ENCODE data around the gene BSPRY. TPM values are rescaled to one million over a fixed set of nuclear protein-coding genes. Genes with fewer than 3 reads are reported as not detected.
"Not testable (repeated sequence)": the region's sequence is repeated elsewhere in the genome, so short reads cannot be mapped to it uniquely, and the experiment has no call there.

Gene BSPRY
- total RNA-seq, 1 donor from 2014 or later = 1.3 TPM

GRCh38 chr9:113380869-113381378 is 31.6 kb downstream of the BSPRY start:
- Mint-ChIP-seq H3K4me1 (peaks cover 19% of the 10 kb centered on the region), H3K27ac (peak overlapping the region; percentile 59), H3K9me3 (no peaks in the 10 kb centered on the region), H3K36me3 (ENCODE audit: low read depth) (peaks cover 2% of the 10 kb centered on the region), H3K4me3 (peak overlapping the region; percentile 3), H3K27me3 (no peaks in the 10 kb centered on the region)
- ATAC-seq (ENCODE audit: low read depth) = peak; percentile 35
- intact Hi-C loops (cut with micrococcal nuclease) = loop anchor here (1.0 kb wide), 1 partner anchor 20 kb away; the partner anchor contains the start of gene ALAD
- POLR2A ChIA-PET = no interaction called here
- CTCF ChIA-PET = no interaction called here
- TF ChIP-seq CTCF (IDR thresholded peaks at IDR 0.05) = no peak
- DNase-seq = no peak

- H3K27me3 Mint-ChIP-seq; ATAC-seq (ENCODE audit: low read depth); H3K36me3 Mint-ChIP-seq (ENCODE audit: low read depth); DNase-seq; H3K9me3 Mint-ChIP-seq; POLR2A ChIA-PET; CTCF ChIA-PET: not testable (repeated sequence)
- Mint-ChIP-seq H3K4me3 (peak overlapping the region; percentile 28), H3K4me1 (peaks cover 16% of the 10 kb centered on the region), H3K27ac (peak overlapping the region; percentile 59)
- intact Hi-C loops (cut with micrococcal nuclease) = loop anchor here (1.0 kb wide), 1 partner anchor 20 kb away; the partner anchor contains the start of gene ALAD
Measured at GRCh38 chr9:113381441-113381840, 32.1 kb downstream of the BSPRY start.

GRCh38 chr9:113381909-113382411 is 32.6 kb downstream of the BSPRY start:
- no peak overlapping the region for H3K4me3 Mint-ChIP-seq
- no peak for DNase-seq
- no peaks in the 10 kb centered on the region for H3K9me3 Mint-ChIP-seq
- peaks cover 15% of the 10 kb centered on the region for H3K4me1 Mint-ChIP-seq
- no peak for ATAC-seq (ENCODE audit: low read depth)
- no peak for TF ChIP-seq CTCF (IDR thresholded peaks at IDR 0.05)
- H3K27ac Mint-ChIP-seq = no peak overlapping the region
- H3K27me3 Mint-ChIP-seq = no peaks in the 10 kb centered on the region
- intact Hi-C loops (cut with micrococcal nuclease) = loop anchor here (1.0 kb wide), 1 partner anchor 19 kb away; the partner anchor contains the start of gene ALAD
- peaks cover 3% of the 10 kb centered on the region for H3K36me3 Mint-ChIP-seq (ENCODE audit: low read depth)
- CTCF ChIA-PET = no interaction called here
- POLR2A ChIA-PET = no interaction called here

GRCh38 chr9:113386571-113387393 is 37.4 kb downstream of the BSPRY start:
- intact Hi-C loops (cut with micrococcal nuclease) = no loop called here

More at GRCh38 chr9:113386571-113387393, 37.4 kb downstream of the BSPRY start:
- Mint-ChIP-seq H3K4me1 (no peaks in the 10 kb centered on the region), H3K27me3 (no peaks in the 10 kb centered on the region), H3K9me3 (no peaks in the 10 kb centered on the region), H3K27ac (no peak overlapping the region), H3K4me3 (no peak overlapping the region), H3K36me3 (ENCODE audit: low read depth) (peaks cover 45% of the 10 kb centered on the region)
- ATAC-seq (ENCODE audit: low read depth) (no peak), DNase-seq (no peak)
- POLR2A ChIA-PET = interaction anchor here (1.2 kb wide), 1 partner anchor 10 kb away, joined by 3 read pairs; the partner anchor contains the start of gene HDHD3
- TF ChIP-seq CTCF (IDR thresholded peaks at IDR 0.05) = no peak
- CTCF ChIA-PET = interaction anchor here (1.1 to 1.4 kb wide), 2 partner anchors 269 to 271 kb away, joined by 3 read pairs; no protein-coding TSS in a partner anchor

Data from activated B cell treated with CpG ODN at 0.5 μM for 24 hours (primary cell).